ENCODE data around the gene IRX6.

DNA sequence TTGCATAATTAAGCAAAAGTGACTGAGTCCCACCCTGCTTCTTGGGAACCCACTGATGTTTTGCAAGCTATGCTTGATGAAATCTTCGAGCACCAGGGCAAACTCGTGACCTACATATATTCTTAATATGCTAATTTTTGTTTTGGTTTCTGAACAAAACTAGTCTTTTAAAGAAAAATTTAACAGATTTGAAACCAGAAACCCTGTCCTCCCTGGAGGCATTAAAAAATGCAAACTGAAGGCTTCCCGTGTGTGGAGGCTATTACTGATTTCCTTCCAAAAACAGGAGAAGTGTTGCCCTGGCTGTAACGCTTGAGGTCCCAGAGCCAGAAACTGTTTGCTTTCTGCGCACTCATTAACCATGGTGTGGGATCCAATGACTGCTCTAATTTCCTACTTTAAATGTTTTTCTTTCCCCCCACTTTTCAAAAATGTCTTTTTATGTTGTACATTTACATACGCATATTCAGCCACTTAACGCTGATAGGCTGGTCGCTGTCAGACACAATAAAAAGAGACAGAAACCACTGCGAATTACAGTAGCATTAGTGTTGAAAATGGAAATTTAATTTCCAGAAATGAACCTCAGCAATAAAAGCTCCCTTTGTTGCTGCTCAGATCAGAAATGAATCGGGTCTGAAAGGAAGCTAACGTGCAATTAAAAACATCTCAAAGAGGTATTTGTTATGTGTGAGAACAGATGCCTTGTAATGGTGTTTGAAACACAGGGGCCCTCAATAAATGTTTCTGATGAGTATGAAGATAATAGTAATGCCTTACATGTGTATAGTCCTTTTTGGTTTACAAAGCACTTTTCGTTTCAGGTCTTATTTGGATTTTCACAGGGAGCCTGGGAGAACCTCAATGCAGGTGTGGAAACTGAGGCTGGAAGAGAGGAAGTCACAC is 39.9 kb upstream of the IRX6 start:
- TF ChIP-seq CTCF (IDR thresholded peaks at IDR 0.05) (no peak), POLR2AphosphoS5 (IDR thresholded peaks at IDR 0.05) (no peak)
